GM19351 (cell line): ENCODE data around the gene MROH8.

Experiments used
- ATAC-seq: cut with Tn5 transposase; IDR thresholded peaks from one replicate; pipeline ENCODE4 v1.9.1; 2021; ENCODE audit warnings: mild to moderate bottlenecking, moderate library complexity; ENCODE audit not compliant: unreplicated experiment

Gene MROH8

GRCh38 chr20:37200376-37200775 lies 21.0 kb upstream of the MROH8 start:
- no peak for ATAC-seq

- ATAC-seq: no peak
Measured at GRCh38 chr20:37198932-37199660, 19.7 kb upstream of the MROH8 start.

GRCh38 chr20:37194621-37195417 lies 15.5 kb upstream of the MROH8 start:
- ATAC-seq: no peak

GRCh38 chr20:37193821-37194220 lies 14.5 kb upstream of the MROH8 start:
- ATAC-seq: no peak

GRCh38 chr20:37193226-37193625 lies 13.9 kb upstream of the MROH8 start:
- ATAC-seq: no peak

GRCh38 chr20:37192137-37192854 lies 12.9 kb upstream of the MROH8 start:
- peak; percentile 69 for ATAC-seq

GRCh38 chr20:37190354-37191112 lies 11.2 kb upstream of the MROH8 start:
- no peak for ATAC-seq

GRCh38 chr20:37189416-37190016 lies 10.2 kb upstream of the MROH8 start:
- no peak for ATAC-seq

GRCh38 chr20:37188787-37189186 lies 9.4 kb upstream of the MROH8 start:
- ATAC-seq: no peak

GRCh38 chr20:37185686-37186085 lies 6.3 kb upstream of the MROH8 start:
- no peak for ATAC-seq

- no peak for ATAC-seq
Measured at GRCh38 chr20:37179683-37180524, 556 bp upstream of the MROH8 start.

GRCh38 chr20:37172836-37173235 lies 6.5 kb downstream of the MROH8 start:
- no peak for ATAC-seq

GRCh38 chr20:37166867-37167266 lies 12.5 kb downstream of the MROH8 start:
- no peak for ATAC-seq

GRCh38 chr20:37165031-37165430 lies 14.3 kb downstream of the MROH8 start:
- no peak for ATAC-seq

- ATAC-seq: no peak
Measured at GRCh38 chr20:37163832-37164554, 15.4 kb downstream of the MROH8 start.

GRCh38 chr20:37162646-37163045 lies 16.7 kb downstream of the MROH8 start:
- no peak for ATAC-seq

- ATAC-seq: no peak
Measured at GRCh38 chr20:37161830-37162549, 17.4 kb downstream of the MROH8 start.

- no peak for ATAC-seq
Measured at GRCh38 chr20:37160683-37161082, 18.7 kb downstream of the MROH8 start.
